Stimulated activated CD4-positive, alpha-beta T cell treated with anti-CD3 and anti-CD28 coated beads, Interleukin-2, amount 100 ng/mL, for 24 hours (primary cell): Measurements from ENCODE around the gene OR10A3.
"Not testable (repeated sequence)": the region's sequence is repeated elsewhere in the genome, so short reads cannot be mapped to it uniquely, and the experiment has no call there.

ENCODE experiments used
- DNase-seq, 2 donors: peaks; one replicate each; pipeline ENCODE4 v3.0.0-alpha.2; 2020

Gene OR10A3, protein sequence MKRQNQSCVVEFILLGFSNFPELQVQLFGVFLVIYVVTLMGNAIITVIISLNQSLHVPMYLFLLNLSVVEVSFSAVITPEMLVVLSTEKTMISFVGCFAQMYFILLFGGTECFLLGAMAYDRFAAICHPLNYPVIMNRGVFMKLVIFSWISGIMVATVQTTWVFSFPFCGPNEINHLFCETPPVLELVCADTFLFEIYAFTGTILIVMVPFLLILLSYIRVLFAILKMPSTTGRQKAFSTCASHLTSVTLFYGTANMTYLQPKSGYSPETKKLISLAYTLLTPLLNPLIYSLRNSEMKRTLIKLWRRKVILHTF

DNA sequence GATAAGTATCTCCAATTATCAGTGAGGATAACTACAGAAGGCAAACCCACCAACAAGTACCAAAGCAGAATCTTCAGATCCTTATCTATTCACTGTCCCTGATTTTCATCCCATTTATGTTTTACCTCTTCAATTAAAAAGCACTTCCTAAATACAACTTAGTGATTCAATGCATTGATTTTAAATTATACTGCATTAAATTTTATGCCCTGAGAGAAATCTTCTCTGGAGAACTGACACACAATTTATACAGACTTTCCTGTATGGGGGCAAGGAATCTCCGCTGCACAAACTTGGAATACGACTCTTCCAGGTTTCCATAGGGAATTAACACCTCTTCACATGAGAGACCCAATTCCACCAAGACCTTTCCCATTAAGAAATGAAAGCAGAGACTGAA is at the start of gene OR10A3:
TSS of gene OR10A3 (minus strand) at position 101 of the 400 bp plus-strand sequence. CDS start 2,188 bp downstream, outside the sequence.
- DNase-seq = no peak

DNA sequence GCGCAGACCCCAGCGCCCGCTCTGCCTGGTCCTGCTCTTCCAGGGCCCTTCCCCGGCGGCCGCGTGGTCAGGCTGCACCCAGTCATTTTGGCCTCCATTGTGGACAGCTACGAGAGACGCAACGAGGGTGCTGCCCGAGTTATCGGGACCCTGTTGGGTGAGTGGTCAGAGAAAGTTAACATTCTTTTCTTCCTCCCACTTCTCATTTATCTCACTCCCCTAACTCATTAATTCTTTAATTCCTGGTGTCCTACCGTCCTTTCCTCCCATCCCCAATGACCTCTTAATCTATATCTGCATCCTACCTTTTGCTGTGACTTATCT is 46.0 kb upstream of the OR10A3 start:
- not testable (repeated sequence) for DNase-seq

DNA sequence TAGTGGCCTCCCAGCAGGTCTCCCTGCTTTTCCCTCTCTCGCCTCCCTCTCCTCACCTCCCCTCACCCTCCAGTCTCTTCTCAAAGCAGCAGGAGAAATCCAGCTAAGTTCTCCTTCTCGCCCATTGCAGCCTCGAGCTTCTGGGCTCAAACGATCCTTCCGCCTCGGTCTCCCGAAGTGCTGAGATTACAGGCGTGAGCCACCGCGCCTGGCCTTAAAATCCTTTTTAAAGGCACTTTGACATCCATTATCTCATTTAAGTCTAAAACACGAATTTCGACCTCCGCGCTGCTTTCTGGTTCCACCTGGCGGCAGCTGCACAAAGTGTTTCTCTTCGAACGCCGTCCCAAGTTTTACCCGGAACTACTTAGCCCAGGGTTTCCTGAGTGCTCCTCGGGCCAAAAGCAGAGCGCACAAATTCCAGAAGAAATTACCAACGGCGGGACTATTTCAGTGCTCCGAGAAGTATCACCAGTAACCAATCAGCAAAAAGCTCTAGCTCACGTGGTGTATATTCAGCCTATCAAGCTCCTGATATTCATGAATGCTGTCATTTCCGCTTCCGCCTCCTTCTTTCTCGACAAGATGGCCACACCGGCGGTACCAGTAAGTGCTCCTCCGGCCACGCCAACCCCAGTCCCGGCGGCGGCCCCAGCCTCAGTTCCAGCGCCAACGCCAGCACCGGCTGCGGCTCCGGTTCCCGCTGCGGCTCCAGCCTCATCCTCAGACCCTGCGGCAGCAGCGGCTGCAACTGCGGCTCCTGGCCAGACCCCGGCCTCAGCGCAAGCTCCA is 45.5 kb upstream of the OR10A3 start, which contains the start of gene EIF3F:
TSS of gene EIF3F (plus strand) at position 570 of the 792 bp plus-strand sequence. CDS start at position 586, 16 bp downstream.
- DNase-seq = peak; percentile 83 to 89

DNA sequence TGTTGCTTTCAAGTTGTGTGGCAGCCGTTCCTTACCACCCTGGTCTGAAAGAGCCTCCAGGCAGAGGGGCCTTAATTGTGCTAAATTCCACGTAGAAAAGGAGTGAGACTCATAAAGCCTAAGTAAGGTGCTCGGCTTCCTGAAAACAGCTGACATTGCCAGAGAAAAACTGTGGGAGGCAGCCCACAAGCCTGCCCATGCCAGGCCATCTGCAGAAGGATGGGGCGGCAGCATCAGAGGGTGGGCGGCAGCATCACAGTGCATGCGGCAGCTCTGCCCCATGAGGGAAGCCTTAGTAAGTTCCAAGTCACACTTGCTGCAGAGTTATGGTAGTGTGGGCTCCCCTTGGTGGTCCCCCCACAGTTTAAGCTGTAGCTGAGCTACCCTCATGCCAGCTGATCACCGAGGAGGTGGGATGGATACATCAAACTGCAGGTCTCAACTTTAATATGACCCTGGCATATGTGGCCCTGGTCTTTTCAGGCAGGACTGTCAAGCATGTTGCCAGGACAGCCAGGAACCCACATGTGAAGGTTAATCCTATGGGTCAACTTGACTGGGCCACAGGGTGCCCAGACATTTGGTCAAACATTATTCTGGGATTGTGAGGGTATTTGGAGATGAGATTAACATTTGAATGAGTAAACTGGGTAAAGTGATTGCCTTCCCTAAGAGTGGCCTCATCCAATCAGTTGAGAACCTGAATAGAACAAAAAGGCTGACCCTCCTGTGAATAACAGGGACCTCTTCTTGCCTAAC is 42.5 kb upstream of the OR10A3 start:
- no peak for DNase-seq

DNA sequence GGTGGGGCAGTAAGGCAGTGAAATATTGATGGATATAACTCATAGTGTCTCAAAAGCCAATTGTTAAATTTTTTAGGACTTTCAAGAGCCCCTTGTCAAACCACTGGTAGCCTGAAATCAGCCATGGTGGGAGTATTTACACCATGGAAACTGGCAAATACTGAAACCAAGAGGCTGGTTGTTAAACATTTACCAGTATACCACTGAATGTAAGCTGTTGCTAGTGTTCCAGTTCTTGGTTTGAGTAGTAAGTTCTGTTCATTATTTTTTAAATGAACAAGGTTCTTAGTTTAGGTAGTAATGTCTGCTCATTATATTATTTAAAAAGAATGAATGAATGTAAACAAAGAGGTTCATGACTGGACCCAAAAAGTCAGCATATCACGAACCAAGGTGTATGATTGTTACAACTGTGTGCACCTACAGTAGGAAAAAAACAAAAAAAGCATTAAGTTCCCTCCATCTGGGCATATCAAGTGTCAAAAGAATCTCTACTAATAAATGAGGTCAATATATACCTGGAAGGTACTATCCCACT is 41.1 kb upstream of the OR10A3 start:
- DNase-seq = no peak

DNA sequence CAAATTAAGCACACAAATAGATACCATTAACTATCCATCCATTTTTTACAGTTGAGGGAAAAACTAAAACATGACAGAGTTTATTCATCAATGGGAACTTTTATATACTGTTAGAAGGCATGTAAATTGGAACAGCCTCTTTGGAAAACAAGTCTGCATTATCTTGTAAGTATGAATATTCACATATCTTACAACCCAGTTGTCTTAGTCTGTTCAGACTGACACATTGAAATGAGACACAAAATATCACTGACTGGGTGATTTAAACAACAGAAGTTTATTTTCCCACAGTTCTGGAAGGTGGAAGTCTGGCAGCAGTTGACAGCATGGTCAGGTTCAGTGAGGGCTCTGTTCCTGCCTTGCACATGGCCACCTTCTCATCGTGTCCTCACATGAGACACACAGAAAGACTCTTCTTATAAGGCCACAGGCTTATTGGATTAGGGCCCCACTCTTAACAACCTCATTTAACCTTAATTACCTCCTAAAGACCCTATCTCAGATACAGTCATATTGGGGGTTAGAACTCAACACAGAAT is 40.2 kb upstream of the OR10A3 start:
- DNase-seq = no peak

DNA sequence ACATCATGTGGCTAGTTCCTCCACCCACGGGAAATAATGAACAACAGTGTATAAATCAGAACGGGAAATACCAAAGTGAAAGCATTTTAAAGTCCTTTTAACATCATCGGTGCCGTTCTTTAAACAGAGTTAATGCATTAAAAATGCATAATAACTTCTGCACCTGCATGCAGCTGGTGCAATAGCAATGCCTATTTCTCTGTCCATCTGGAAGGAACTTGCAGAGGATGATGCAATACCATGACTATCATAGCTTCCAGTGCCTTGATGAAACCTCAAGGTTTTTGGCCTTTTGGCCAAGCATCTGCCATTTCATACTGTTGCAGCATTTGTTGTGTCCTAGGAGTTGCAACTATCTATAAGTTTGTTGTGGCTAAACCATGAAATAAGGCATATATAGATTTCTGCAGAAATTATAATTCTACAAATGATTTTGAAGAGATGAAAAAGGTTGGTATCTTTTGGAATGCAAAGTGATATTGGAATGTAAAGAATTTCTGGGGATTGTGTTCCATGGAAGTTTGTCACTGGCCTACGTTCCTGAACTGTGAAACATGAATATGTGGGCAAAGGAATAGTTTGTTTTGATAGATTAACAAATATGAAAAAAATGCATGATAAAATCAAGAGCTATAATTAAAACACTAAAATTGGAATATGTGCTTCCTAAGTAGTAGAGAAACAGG is 35.9 kb upstream of the OR10A3 start:
- DNase-seq = no peak

DNA sequence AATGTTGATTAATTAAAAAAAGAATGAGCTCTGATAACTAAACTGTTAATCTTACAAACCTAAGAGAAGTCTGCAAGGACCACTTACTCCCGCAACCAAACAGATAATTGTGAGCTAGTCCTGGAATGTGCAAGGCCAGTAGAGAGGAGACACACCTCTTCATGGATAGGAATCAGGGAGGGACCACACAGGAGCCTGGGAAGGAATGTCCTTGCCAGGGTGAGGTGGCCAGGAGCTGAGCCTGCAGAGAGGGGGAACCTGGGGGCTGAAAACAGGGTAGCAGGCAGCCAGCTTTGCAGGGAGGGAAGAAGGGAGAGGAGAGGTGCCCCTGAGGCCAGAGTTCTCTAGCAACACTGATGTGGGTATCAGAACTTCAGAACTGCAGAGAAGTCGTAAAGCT is 33.2 kb upstream of the OR10A3 start:
- DNase-seq = no peak

DNA sequence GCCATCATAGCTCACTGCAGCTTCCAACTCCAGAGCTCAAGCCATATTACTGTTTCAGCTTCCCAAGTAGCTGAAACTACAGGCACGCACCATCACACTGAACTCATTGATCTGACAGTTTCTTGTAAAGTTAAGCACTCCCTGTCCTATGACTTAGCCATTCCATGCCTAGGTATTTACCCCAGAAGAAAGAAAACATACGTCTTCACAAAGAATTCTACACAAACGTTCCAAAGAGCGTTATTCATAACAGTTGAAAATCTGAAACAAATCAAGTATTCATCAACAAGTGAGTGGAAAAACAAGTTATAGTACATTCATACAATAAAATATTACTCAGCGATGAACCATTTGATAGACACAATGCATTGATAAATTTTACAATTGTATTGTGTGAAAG is 31.5 kb upstream of the OR10A3 start:
- DNase-seq = no peak

DNA sequence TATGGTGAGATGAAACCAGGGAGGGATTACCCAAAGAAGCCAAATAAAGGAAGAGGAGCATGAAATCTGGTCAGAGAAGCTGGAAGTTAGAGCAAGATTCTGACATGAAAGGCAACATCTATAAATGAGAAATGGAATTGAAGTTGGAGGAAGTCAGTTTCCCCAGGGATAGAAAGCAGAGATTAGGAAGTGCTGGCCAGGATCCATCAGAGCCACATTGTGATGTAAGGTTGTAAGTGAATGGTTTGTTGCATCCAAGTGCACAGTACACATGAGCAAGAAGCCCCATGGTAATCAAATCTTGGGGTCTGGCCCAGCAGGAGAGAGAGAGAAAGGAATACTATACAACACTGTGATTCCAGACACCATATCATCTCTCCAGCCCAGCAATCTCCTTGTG is 30.3 kb upstream of the OR10A3 start:
- no peak for DNase-seq

DNA sequence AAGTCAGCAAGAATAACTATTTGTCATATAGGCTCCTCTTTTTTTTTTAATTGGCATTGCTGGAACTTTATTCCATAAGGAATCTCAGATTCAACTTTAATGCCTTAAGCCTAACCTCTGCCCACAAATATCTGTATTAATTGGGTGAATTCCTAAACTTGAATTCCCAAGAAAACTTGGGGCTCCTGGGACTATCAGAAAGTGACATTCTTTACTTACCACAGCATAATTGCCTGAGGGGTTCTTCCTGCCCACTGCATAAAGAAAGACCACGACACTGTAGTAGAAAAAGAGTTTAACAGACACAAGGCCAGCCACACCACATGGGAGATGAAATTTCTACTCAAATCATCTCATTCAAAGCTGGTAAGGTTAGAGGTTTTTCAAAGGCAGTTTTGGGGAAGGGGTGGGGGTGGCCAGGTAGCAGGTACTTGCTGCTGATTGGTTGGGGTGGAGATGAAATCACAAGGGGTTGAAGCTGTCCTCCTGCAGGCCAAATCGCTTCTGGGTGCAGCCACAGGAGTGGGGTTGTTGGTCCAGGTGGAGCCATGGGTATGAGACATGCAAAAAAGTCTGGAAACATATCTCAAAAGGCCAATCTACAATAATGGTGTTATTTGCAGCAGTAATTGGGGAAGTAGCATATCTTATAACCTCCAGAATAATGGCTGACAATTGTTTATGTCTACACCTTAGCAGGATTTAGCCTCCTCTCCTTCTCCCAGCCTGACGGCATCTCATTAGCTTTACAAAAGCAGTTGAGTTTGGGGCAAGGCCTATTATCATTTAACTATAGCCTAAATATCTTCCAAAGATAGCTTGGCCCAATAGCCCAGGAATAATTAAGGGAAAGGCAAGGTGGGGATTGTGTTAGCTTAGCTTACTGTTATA is 28.5 kb upstream of the OR10A3 start:
- DNase-seq = no peak

DNA sequence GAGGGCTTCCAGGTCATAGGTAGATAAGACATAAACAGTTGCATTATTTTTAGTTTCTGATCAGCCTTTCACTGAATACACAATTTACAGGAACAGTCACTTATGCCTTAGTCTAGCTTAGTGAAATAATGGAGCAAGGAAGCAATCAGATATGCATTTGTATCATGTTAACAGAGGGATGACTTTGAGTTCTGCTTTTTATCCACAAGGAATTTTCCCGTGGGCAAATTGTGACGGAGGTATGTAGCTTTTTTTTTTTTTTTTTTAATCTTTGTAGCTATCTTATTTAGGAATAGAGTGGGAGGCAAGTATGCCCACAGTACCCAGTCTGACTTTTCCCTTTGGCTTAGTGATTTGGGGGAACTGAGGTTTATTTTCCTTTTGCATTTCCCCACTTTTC is 27.2 kb upstream of the OR10A3 start:
- DNase-seq = no peak

DNA sequence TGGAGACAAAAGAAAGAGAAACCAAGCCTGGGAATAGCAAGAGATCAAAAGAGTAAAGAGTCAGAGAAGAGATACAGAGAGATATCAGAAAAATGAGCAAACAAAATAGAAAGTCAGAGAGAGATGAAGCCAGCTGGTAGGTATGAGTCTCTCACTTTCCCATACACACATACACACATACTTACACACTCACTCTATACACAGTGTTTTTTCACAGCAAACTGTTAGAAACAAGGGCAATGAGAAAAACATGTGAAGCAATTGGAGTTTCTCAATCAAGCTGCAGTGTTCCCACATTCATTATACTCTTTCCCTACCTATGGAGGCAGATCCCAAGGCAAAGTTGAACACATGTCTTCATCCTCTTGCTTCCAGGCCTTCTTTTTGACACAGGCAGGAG is 26.3 kb upstream of the OR10A3 start:
- no peak for DNase-seq

DNA sequence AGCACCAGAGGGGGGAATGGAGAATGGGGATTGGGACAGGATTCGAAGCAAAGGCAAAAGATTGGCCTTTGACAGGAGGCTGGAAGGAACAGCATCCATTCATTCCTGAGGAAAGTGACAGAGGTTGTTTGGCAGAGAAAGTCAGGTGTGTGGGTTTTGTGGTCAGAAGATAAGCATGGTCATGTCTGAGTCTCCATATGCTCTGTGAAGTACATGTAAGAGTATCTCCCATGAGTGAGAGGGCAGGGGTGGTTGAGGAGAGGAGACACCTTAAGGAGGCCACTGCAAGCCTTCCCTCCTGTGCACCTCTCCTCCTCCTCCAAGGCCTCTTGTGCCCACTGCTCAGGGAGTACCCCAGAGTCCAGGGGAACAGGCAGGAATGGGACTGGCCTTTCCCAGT is 25.6 kb upstream of the OR10A3 start:
- no peak for DNase-seq

DNA sequence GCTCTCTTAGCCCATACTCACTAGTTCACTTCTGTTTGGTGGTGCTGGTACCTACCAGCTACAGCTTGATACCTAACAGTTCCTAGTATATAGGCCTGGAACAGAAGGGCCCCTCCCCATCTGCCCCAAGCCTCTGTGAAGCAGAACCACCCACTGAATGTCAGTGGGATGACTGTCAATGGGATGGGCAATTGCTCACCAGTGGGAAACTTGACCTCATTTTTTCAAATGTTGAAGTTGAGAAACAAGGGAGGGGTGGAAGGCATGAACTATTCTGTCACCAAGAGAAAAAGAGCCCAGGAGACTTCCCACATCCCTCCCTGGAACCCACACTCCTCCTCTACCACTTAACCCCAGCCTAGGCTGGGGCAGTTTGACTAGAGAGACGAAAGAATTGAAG is 23.9 kb upstream of the OR10A3 start, which contains the start of gene NLRP10:
TSS of gene NLRP10 (minus strand) at position 62 of the 400 bp plus-strand sequence. CDS start 1,952 bp downstream, outside the sequence.
- DNase-seq = no peak

DNA sequence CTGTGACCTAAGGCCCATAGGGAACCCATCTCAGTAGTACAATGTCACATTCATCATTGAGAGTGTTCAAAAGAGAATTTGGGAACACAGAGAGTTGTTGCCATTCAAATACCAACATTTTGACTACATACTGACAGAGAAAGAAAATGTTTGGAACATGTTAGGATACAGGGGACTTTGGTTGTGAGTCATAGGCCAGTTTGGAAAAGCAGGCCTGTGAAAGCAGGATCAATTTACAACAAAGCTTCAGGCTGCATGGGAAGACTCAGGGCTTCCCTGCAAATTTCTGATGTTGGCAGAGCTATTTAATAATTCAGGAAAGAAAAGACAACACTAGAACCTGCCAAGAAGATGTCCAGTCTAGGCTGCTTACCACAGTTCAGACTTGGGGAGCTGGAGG is 23.4 kb upstream of the OR10A3 start:
- DNase-seq = no peak

DNA sequence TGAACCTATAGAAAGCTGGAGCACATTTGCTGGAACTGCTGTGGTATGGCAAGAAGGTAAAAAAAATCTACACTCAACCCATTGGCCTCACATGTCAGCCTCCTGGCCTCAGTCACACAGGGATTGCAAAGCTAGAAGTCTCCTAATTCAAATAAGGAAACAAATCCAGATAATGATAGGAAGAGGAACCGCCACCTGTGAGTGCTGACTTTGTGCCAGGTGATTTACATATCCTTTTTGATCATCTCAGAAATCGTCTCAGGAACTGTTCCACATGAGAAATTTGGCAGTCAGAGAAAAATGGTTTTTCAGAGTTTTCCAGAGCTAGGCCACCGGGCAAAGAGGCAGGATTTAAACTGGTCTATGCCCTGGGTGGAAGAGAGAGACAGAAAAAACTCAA is 22.8 kb upstream of the OR10A3 start:
- DNase-seq = no peak

DNA sequence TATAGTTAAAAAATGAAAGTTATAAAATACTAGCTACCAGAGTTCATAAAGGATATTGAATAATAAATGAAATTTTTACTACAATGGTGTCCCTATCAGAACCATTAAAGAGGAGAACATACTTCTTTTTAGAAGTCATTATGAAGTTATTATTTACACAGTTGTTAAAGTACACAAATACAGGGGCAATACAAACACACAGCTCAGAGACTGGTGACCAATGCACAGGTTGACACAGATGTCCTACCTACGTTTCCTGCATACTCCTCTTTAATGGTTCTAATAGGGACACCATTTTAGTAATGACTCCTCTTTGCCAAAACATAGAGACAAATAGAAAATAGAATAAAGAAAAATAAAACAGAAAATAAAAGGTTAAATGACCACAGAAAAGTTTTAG is 13.7 kb upstream of the OR10A3 start:
- no peak for DNase-seq

DNA sequence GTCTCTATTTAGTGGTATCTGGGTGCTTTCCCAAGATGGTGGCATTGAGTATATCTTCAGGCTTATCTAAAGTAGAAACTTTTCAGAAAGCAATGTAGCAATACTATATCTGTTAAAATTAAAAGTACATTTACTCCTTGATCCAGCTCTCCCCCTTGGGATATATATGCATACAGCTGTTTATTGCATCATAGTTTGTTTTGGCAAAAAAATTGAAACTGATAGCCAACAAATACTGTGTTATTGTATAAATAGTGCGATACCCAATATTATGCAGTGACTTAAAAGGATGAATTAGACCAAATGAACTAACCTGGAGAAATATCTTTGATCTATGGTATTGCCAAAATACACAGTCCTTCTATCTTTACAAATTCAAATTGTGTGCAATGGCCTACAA is 8.4 kb upstream of the OR10A3 start:
- DNase-seq = no peak

DNA sequence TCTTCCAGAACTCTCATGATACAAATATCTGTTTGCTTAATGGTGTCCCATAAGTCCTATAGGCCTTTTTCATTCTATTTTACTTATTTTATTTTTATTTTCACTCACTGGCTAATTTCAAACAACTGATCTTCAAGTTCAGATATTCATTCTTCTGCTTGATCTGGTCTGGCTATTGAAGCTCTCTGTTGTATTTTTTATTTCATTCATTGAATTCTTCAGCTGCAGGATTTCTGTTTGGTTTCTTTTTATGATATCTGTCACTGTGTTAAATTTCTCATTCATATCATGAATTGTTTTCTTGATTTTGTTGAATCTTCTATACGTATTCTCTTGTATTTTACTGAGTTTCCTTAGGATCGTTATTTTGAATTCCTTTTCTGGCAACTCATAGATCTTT is 2.6 kb upstream of the OR10A3 start:
- no peak for DNase-seq

DNA sequence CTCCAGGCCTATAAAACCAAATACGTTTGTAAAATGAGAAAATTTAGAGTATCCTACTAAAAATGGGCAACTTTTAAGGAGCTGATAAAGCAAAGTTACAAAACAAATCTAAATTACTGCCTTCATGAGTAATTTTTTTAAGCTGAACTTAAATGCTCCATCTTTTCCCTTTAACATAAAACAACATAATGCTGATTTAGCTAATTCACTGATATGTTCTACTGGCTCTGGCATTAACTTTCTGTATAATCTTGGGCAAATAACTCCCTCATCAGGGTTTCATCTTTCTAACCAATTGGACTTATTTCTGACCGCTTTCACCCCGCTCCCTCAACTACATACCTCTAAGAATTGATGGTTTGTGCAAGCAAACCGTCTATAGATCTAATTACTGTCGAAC is 362 bp downstream of the OR10A3 start:
- no peak for DNase-seq
